RKO (cell line): ENCODE measurements around the gene PLPPR1.
"Not testable (repeated sequence)": the region's sequence is repeated elsewhere in the genome, so short reads cannot be mapped to it uniquely, and the experiment has no call there.

Experiments
- DNase-seq: peaks from one replicate; pipeline ENCODE4 v3.0.0-alpha.2; 2016; ENCODE audit warnings: low spot score

PLPPR1 gene

GRCh38 chr9:101291043-101291442 is 262.5 kb downstream of the PLPPR1 start:
- DNase-seq, result not testable (repeated sequence)

GRCh38 chr9:101299901-101300300 is 271.4 kb downstream of the PLPPR1 start:
- no peak for DNase-seq

- DNase-seq, result no peak
Measured at GRCh38 chr9:101307051-101307450, 278.5 kb downstream of the PLPPR1 start.

- no peak for DNase-seq
Measured at GRCh38 chr9:101307524-101308213, 279.1 kb downstream of the PLPPR1 start.

GRCh38 chr9:101309139-101309538 is 280.6 kb downstream of the PLPPR1 start:
- no peak for DNase-seq

- no peak for DNase-seq
Measured at GRCh38 chr9:101311191-101311590, 282.7 kb downstream of the PLPPR1 start.

GRCh38 chr9:101311758-101312420 is 283.4 kb downstream of the PLPPR1 start:
- peak; percentile 91 for DNase-seq

- DNase-seq, result no peak
Measured at GRCh38 chr9:101312661-101313060, 284.1 kb downstream of the PLPPR1 start.

- DNase-seq, result no peak
Measured at GRCh38 chr9:101315112-101315450, 286.6 kb downstream of the PLPPR1 start.

GRCh38 chr9:101317735-101318134 is 289.2 kb downstream of the PLPPR1 start:
- no peak for DNase-seq

GRCh38 chr9:101323129-101323528 is 294.6 kb downstream of the PLPPR1 start:
- DNase-seq, result no peak

GRCh38 chr9:101324245-101324804 is 295.8 kb downstream of the PLPPR1 start:
- DNase-seq, result no peak

GRCh38 chr9:101325053-101325452 is 296.5 kb downstream of the PLPPR1 start:
- no peak for DNase-seq

GRCh38 chr9:101326035-101326434 is 297.5 kb downstream of the PLPPR1 start:
- no peak for DNase-seq

- no peak for DNase-seq
Measured at GRCh38 chr9:101326501-101326900, 298.0 kb downstream of the PLPPR1 start.

GRCh38 chr9:101327422-101327909 is 298.9 kb downstream of the PLPPR1 start:
- DNase-seq, result not testable (repeated sequence)

- no peak for DNase-seq
Measured at GRCh38 chr9:101332362-101332761, 303.8 kb downstream of the PLPPR1 start.

GRCh38 chr9:101333490-101333889 is 305.0 kb downstream of the PLPPR1 start:
- no peak for DNase-seq

GRCh38 chr9:101333926-101334702 is 305.6 kb downstream of the PLPPR1 start:
- no peak for DNase-seq

GRCh38 chr9:101336091-101336490 is 307.6 kb downstream of the PLPPR1 start:
- no peak for DNase-seq

- no peak for DNase-seq
Measured at GRCh38 chr9:101337237-101337636, 308.7 kb downstream of the PLPPR1 start.

- DNase-seq, result no peak
Measured at GRCh38 chr9:101341958-101342357, 313.4 kb downstream of the PLPPR1 start.

- DNase-seq, result no peak
Measured at GRCh38 chr9:101342595-101342994, 314.1 kb downstream of the PLPPR1 start.
